GM12891 (cell line): ENCODE measurements around the gene FAM174C.

Experiments used
- PAX5 ChIP-seq: IDR thresholded peaks from 2 replicates; pipeline ENCODE4 v1.6.1; 2011; ENCODE audit warnings: low read length, moderate library complexity, mild to moderate bottlenecking; ENCODE audit not compliant: insufficient read depth, severe bottlenecking
- POLR2A ChIP-seq: IDR thresholded peaks from 2 replicates; pipeline ENCODE4 v1.6.1; 2011; ENCODE audit warnings: low read depth, low read length, control low read depth
- POLR2AphosphoS5 ChIP-seq: IDR thresholded peaks from 2 replicates; pipeline ENCODE4 v1.6.1; 2011; ENCODE audit warnings: low read depth, low read length, control low read depth
- SPI1 ChIP-seq: IDR thresholded peaks from 2 replicates; pipeline ENCODE4 v1.6.1; 2011; ENCODE audit warnings: low read depth, low read length, control low read depth
- TAF1 ChIP-seq: IDR thresholded peaks from 2 replicates; pipeline ENCODE4 v1.6.1; 2011; ENCODE audit warnings: low read depth, low read length, control low read depth

DNA sequence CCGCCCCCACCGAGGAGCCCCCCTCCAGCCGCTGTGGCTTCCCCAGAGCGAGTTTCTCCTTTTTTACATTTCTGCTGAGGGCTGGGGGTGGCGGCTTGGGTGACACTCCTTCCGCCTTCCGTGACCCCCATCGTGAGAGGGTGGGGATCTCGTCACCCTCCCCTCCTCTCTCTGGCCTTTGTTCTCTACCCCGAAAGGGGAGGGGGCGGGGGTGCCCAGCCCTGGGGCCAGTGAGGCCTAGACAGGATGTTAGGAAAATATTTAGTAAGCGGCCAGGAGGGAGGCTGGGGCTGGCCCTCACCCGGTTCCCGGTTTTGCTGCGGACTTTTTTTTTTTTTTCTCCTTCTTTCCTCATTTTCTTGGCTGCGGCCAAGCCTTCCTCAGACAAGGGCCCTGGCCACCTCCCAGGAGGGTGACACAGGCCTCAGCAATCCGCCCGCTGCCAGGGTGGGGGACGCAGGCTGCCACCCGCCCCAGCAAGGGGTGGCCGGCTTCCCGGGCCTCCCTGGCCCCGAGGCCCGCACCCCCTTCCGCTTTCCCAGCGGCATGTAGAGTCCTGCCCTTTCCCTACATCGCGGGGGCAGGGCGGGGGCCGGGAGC is 23.0 kb upstream of the FAM174C start:
- TF ChIP-seq POLR2A, result no peak
- TF ChIP-seq POLR2AphosphoS5, result no peak
- no peak for TF ChIP-seq TAF1
- no peak for TF ChIP-seq PAX5
- 0 out of 2 replicates have a peak, but pooled peaks have one; percentile 1 for TF ChIP-seq SPI1
